ENCODE measurements around the gene UNC79.

UNC79 gene

DNA sequence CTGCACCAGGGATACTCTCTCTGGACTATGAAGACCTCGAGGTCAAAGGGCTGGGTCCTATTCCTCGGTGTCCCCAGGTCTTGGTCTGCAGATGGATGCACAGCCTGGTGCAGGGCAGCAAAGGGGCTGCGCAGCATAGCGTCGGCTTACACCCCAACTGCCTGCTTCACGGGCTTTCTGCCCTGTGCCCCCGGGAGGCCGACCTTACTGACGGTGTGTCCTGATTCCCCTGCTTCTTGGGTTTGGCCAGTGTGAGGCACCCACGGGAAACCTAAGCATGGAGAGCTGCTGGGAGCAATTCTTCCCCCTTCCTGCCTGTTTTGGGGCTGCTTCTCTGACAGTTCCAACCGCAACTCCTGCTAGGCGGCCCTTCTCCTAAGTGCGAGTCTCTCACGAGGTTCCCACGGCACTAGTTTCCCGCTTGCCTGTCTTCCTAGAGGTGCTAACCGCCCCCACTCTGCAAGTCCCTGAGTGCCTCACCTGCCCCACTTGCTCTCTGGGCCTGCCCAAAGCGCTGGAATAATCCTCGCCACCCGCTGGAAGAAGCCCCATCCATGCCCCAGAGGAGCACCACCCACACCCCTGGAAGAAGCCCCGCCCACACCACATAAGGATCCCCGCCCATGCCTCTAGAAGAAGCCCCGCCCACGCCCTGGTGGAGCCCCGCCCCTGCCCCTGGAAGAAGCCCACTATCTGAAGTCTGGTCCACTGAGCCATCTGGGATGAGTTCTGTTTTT, 303.5 kb downstream of the UNC79 start:
- peak in 16 of 42 donors; percentile 33 to 70 (median 47) for DNase-seq
- intact Hi-C loops (cut with DNase I): no loop called here

DNA sequence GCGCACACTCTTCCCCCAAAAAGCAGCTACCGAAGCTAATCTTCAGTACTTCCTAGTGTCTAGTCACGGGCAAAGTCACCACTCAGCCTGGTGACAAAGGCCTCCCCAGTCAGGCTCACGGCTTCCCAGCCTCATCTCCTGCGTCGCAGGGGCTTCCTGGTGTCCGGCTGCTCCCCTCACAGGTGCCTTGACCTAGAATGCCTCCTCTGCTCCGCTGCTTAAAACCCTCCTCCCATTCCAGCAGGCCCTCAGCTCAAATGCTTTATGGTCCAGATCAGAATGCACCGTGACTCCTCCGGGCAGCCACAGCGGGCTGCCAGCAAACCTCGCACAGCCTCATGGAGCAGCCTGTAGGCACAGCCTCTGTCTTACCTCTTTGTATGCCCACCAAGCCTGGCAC, 304.5 kb downstream of the UNC79 start:
- intact Hi-C loops (cut with DNase I): no loop called here
- no peak for DNase-seq

GRCh38 chr14:93736378-93737014, 305.8 kb downstream of the UNC79 start:
- DNase-seq: no peak
- intact Hi-C loops (cut with DNase I): no loop called here

- DNase-seq: no peak
- intact Hi-C loops (cut with DNase I): no loop called here
Measured at GRCh38 chr14:93737634-93738033, 306.9 kb downstream of the UNC79 start.

DNA sequence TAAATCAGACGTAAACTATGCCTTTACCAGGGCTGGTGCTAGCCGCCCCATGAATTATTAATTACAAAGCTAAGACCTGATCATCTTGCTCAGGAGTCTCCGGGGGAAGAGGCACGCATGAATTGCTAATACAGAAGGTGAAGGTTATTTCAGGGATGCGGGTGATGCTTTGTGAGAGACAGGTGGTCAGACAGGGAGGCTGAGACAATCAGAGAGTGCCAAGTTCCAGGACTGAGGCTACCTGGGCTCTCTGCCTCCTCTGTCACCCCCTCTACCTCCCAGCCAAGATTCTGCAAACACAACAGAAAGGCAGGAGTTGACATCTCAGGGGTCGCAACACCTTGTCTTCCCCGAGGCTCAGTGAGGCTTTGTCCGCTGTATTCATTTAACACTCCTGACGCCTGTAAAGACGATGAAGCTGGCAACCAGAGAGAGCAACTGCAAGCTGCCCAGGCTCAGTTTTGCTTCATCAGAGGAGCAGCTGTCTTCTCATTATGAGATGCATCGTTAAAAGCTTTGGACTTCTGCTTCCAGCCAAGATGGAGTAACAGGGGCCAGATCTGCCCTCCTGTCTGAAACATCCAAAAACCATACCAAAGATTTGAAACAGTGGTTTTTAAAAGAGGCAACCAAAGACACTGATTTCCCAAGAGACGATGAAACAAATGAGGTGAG, 311.0 kb downstream of the UNC79 start:
- intact Hi-C loops (cut with DNase I): no loop called here
- DNase-seq: no peak

DNA sequence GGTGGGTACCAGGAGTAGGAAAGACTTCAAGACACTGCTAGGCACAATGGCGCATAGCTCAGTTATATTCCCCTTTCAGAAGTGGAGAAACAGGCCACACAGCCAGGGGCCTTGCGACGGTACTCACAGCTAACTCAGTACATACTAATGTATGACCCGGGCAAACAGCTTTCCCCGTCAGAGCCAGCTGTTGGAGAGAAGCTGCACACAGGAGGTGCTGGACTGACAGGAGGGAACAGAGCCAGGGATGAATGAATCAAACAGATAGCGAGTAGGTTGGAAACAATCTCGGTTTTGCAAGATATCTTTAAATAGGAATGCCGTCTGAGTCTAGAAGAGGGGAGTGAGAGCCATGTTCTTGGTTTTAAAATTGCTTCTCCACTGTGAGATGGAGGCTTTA, 312.0 kb downstream of the UNC79 start:
- peak in 29 of 42 donors; percentile 26 to 82 (median 53) for DNase-seq
- intact Hi-C loops (cut with DNase I): no loop called here

DNA sequence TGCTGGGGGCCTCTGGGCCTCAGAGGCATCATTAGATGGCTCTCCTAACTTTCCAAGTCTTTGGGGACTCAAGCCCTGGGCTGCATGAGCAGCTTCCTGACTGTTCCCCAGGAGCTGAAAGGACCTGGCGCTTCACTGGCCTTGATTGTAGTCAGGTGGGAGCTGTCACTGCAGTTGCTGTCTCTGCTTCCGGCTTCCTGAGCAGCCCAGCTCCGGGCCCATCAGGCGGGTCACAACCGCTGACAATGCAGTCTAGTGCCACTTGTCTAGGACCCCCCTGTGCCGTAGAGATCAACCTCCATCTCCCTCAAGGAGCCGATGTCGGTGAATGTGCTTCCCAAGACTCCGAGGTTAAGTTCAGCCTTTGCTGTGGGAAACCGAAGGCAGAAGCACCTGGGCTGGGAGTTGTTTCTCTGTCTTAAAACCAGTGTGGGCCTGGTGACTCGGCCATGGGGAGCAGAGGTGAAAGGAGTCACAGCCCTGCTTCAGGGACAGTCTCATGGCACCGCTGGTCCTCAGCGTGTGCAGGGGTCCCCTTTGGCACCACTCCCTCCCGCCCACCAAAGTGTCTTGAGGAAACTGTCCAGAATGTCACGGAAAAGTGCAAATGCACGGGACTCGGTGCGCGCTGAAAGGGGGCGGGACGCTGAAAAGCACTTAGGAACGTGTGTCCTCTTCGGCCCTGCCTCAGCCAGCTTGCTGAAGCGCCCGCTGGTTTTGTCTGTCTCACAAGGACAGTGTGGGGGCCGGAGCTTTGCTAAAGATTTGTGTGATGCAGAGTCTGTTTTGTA, 312.7 kb downstream of the UNC79 start:
- intact Hi-C loops (cut with DNase I): no loop called here
- peak in 2 of 42 donors; percentile 26 to 38 for DNase-seq

- intact Hi-C loops (cut with DNase I): no loop called here
- DNase-seq: peak in 39 of 42 donors; percentile 35 to 89 (median 68)
Measured at GRCh38 chr14:93744176-93744575, 313.4 kb downstream of the UNC79 start.

- intact Hi-C loops (cut with DNase I): no loop called here
- DNase-seq: no peak
Measured at GRCh38 chr14:93744876-93745275, 314.1 kb downstream of the UNC79 start.

- intact Hi-C loops (cut with DNase I): no loop called here
- peak in 10 of 42 donors; percentile 32 to 69 (median 42) for DNase-seq
Measured at GRCh38 chr14:93745603-93746273, 315.0 kb downstream of the UNC79 start.

- intact Hi-C loops (cut with DNase I): no loop called here
- DNase-seq: peak in 41 of 42 donors; percentile 42 to 89 (median 69)
Measured at GRCh38 chr14:93747102-93747501, 316.4 kb downstream of the UNC79 start.

GRCh38 chr14:93747560-93747959, 316.8 kb downstream of the UNC79 start:
- DNase-seq: no peak
- intact Hi-C loops (cut with DNase I): no loop called here

DNA sequence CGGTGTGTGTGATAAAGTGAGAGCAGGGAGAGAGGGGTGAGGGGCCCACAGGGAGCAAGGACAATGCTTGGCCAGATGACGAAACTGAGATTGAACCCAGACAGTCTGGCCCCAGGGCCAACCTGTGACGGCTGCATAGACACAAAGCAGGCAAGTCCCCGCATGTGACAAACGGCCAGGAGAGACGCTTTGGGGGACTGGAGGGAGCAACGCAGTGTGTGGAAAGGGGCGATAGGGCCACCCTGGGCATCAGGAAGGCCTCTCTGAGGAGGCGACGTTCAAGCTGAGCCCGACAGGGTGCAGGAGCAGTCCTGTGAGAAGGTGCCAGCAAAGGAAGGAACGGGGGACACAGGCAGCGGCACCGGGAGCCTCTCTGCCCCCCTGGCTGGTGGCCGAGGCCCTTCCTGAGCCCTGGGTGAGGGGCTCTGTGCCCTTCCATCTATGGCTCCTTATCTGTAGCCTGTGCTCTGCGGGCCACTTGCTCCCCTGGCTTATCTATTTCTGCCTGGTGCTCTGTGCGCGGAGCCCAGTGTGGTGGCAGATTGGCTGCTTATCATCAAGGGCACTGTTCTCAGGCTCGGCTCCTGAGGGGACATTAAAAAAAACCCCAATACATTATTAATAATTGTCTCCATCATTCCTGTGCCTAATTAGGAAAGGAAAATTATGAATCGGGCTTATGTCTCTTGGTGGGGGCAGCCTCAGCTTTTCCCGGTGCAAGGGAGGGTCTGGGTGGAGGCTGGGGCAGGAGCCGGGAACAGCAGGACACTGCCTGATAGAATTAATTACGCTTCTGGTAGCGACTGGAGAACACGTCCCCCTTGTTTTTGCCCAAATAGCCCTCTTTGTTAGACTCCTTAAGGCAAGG, 317.7 kb downstream of the UNC79 start:
- intact Hi-C loops (cut with DNase I): no loop called here
- DNase-seq: peak in 3 of 42 donors; percentile 12 to 50 (median 32)

DNA sequence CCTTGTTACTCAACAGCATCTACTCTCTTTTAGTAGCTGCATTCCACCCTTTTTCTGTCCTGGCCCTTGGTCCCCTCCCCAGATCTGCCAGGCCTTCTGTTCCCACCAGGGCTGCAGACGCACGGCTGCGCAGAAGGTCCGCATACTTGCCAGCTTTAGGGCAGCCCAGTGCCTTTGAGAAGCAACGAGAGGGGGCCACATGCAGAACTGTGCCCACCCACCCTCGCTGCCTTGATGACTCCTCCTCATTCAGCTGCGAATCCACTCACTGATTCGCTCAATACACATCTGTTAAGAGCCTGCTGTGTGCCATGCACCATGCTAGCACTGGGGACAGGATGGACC, 318.3 kb downstream of the UNC79 start:
- intact Hi-C loops (cut with DNase I): no loop called here
- DNase-seq: no peak

DNA sequence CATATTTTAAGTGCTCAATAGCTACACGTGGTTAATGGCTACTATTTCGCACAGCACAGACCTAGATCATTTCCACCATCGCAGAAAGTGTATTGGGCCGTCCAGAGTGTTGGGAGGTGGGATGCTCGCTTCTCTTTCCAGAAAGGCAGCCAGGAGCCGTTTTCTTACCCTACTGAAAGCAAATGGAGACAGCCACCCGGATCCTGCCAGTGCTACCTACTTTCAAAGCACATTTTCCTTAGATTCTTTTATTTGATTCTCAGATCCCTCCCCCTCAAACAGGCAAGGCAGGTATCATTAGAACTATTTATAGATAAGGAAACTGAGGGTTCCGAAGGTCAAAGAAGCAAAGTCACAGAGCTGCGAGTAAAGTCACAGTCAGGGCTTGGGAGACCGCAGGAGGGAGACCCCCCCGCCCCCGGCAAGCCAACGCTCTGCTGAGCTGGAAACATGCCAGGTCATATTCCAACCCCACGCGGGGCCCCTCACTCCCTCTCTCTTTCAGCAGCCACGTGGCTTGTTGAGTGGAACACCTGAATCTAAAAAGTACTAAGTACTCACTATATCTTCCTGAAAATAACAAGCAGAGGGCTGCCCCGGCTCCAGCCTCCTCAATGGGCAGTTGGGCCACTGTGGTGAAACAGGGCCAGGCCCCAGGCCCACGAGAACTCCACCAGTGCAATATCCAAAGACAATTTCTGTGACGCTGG, 321.4 kb downstream of the UNC79 start:
- intact Hi-C loops (cut with DNase I): no loop called here
- peak in 25 of 42 donors; percentile 19 to 71 (median 42) for DNase-seq

- peak; percentile 75 to 97 (median 89) for DNase-seq
- intact Hi-C loops (cut with DNase I): no loop called here
Measured at GRCh38 chr14:93752980-93753561, 322.3 kb downstream of the UNC79 start.

GRCh38 chr14:93753647-93754046, 322.9 kb downstream of the UNC79 start:
- intact Hi-C loops (cut with DNase I): no loop called here
- peak in 4 of 42 donors; percentile 16 to 51 (median 32) for DNase-seq
